OCI-LY7 (cell line): Measurements from ENCODE around the gene ZNF154. TPM values are rescaled to one million over a fixed set of nuclear protein-coding genes. Genes with fewer than 3 reads are reported as not detected.

Experiments
- BruUV-seq: library from RNA; stranded (reverse); fragments of 400-500 nt; replicated peaks from 2 replicates; lab custom pipeline; 2021; lab: Mats Ljungman, UMichigan
- CTCF ChIA-PET: fragments of 300-600 bp; sonication (Branson Sonifier 250); formaldehyde crosslinking; loops from one replicate; lab custom pipeline; 2022; ENCODE audit warnings: antibody characterized with exemption; ENCODE audit not compliant: unreplicated experiment; lab: Charles Lee
- POLR2A ChIA-PET: fragments of 300-600 bp; sonication (Branson Sonifier 250); formaldehyde crosslinking; loops from one replicate; lab custom pipeline; 2022; ENCODE audit warnings: antibody characterized with exemption; lab: Charles Lee
- DNase-seq: peaks from one replicate; pipeline ENCODE4 v3.0.0-alpha.2; 2015; ENCODE audit warnings: low spot score
- H2AFZ ChIP-seq: fragments of 200-600 bp; sonication (generic), shearing (Covaris generic); 2 replicates; pipeline ENCODE4 v1.6.1; 2014; ENCODE audit warnings: mild to moderate bottlenecking, antibody characterized with exemption, low read length, moderate library complexity
- H3K27ac ChIP-seq: fragments of 200-600 bp; sonication (generic); 2 replicates; pipeline ENCODE4 v1.5.1; 2014; ENCODE audit warnings: mixed run types, low read depth, mild to moderate bottlenecking, moderate library complexity, low read length, inconsistent platforms; ENCODE audit not compliant: poor library complexity, severe bottlenecking
- H3K36me3 ChIP-seq: fragments of 200-600 bp; sonication (generic); 2 replicates; pipeline ENCODE4 v1.6.1; 2014; ENCODE audit warnings: mild to moderate bottlenecking, antibody characterized with exemption, low read length, moderate library complexity, mixed read lengths; ENCODE audit not compliant: insufficient read depth
- H3K4me1 ChIP-seq: fragments of 200-600 bp; sonication (generic); 2 replicates; pipeline ENCODE4 v1.5.1; 2014; ENCODE audit warnings: mild to moderate bottlenecking, low read length; ENCODE audit not compliant: insufficient read depth, poor library complexity, severe bottlenecking
- H3K4me2 ChIP-seq: fragments of 200-600 bp; sonication (generic); 2 replicates; pipeline ENCODE4 v1.6.1; 2014; ENCODE audit warnings: mild to moderate bottlenecking, low read length
- H3K4me3 ChIP-seq: fragments of 200-600 bp; sonication (generic); 2 replicates; pipeline ENCODE4 v1.5.1; 2014; ENCODE audit warnings: mild to moderate bottlenecking, low read depth, low read length; ENCODE audit not compliant: poor library complexity, severe bottlenecking
- H3K79me2 ChIP-seq: fragments of 200-600 bp; sonication (generic); 2 replicates; pipeline ENCODE4 v1.6.1; 2016; ENCODE audit warnings: low read depth, mild to moderate bottlenecking, low read length, moderate library complexity, mixed read lengths; ENCODE audit not compliant: insufficient read depth
- H3K9me2 ChIP-seq: fragments of 200-600 bp; sonication (generic); 2 replicates; pipeline ENCODE4 v1.6.1; 2016; ENCODE audit warnings: mild to moderate bottlenecking, low read length, mixed read lengths; ENCODE audit not compliant: insufficient read depth
- H3K9me3 ChIP-seq: fragments of 200-600 bp; sonication (generic); 2 replicates; pipeline ENCODE4 v1.6.1; 2014; ENCODE audit warnings: mild to moderate bottlenecking, mixed run types, low read length, mixed read lengths
- H4K20me1 ChIP-seq: fragments of 200-600 bp; sonication (generic); 2 replicates; pipeline ENCODE4 v1.6.1; 2014; ENCODE audit warnings: mild to moderate bottlenecking, antibody characterized with exemption, low read length, moderate library complexity, mixed read lengths; ENCODE audit not compliant: insufficient read depth
- EZH2phosphoT487 ChIP-seq: fragments of 200-600 bp; sonication (generic); IDR thresholded peaks from 2 replicates; pipeline ENCODE4 v1.6.1; 2018; ENCODE audit warnings: low read depth, borderline replicate concordance, mild to moderate bottlenecking, mixed run types, antibody characterized with exemption, low read length, moderate library complexity, mixed read lengths
- intact Hi-C: fragments of 100-400 bp; cut with micrococcal nuclease; formaldehyde crosslinking; loops from one replicate; pipeline ENCODE4 v1.10.0; 2022; ENCODE audit not compliant: unreplicated experiment
- total RNA-seq, 2 experiments: library from RNA; depleted of rRNA in 1 of 2; stranded (reverse); fragments of >200 nt in 1 of 2; shearing (Covaris generic) in 1 of 2; gene quantifications; 2 replicates each; pipeline ENCODE4 v1.2.3, GENCODE V29; 2014 to 2022
- TF ChIP-seq, protein P1 (sequence below): fragments of 200-600 bp; sonication (generic); conservative IDR thresholded peaks from 2 replicates; pipeline ENCODE4 v1.5.1; 2014; ENCODE audit warnings: mild to moderate bottlenecking, antibody characterized with exemption, low read length, moderate library complexity, mixed read lengths

The ZNF154 gene
- total RNA-seq, 2 experiments from 2014 or later: not detected

DNA sequence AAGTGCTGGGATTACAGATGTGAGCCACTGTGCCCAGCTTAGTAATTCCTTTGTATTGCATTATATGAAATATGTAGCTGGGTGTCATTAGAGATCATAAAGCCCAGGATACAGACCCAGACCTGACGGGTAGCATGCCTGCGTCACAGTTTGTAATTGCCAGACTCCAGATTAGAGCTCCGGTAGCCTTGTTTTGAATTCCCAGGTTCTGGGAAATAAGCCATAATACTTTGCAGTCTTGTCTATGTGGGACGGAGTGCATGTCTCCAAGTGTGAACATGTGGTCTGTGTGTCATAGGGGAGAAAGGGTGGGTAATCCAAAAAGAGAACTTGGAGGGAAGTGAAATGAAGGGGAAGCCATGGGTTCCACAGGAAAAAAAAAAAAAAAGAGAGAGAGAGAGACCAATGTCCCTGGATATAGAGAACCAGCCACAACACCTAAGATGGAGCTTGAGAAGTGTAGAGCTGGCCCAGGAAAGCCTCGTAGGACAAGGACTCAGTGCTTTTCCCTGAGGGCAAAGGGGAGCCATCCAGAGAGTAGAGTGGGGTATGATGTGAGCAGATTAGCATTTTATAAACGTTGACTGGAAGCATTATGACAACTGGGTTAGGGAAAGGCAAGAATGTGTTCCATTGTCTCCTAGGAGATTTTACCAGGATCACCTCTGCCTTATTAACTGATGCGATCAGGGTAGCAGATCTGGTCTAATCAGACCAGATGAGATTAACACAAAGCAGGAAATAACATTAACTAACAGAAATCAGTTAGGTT, 37.7 kb downstream of the ZNF154 start:
- no peak for TF ChIP-seq EZH2phosphoT487
- Histone ChIP-seq H4K20me1 (no peaks in the 10 kb centered on the region), H3K9me2 (no peaks in the 10 kb centered on the region), H3K27ac (no peak overlapping the region), H3K36me3 (no peaks in the 10 kb centered on the region), H3K4me2 (no peak overlapping the region), H3K4me1 (no peaks in the 10 kb centered on the region), H3K4me3 (no peak overlapping the region), H2AFZ (no peak overlapping the region), H3K9me3 (0 out of 2 replicates have a peak, but pooled peaks cover 5% of the 10 kb centered on the region), H3K79me2 (no peaks in the 10 kb centered on the region)
- intact Hi-C loops: no loop called here
- ChIA-PET POLR2A (no interaction called here), CTCF (interaction anchor here (0.5 kb wide), 1 partner anchor 1401 kb away, joined by 8 read pairs; no protein-coding TSS in a partner anchor)
- DNase-seq: no peak
- no TSS peak for BruUV-seq

- no peaks in the 10 kb centered on the region for H3K9me2 ChIP-seq
- no peaks in the 10 kb centered on the region for H3K9me3 ChIP-seq
- no peaks in the 10 kb centered on the region for H3K4me1 ChIP-seq
- ChIA-PET CTCF (no interaction called here), POLR2A (no interaction called here)
- H3K4me2 ChIP-seq: no peak within 1 kb of the TSS
- intact Hi-C loops: no loop called here
- H3K36me3 ChIP-seq: no peaks in the 10 kb centered on the region
- H4K20me1 ChIP-seq: no peaks in the 10 kb centered on the region
- H2AFZ ChIP-seq: no peak within 1 kb of the TSS
- BruUV-seq: no TSS peak
- H3K27ac ChIP-seq: no peak within 1 kb of the TSS
- TF ChIP-seq EZH2phosphoT487: no peak
- TF ChIP-seq, protein P1, sequence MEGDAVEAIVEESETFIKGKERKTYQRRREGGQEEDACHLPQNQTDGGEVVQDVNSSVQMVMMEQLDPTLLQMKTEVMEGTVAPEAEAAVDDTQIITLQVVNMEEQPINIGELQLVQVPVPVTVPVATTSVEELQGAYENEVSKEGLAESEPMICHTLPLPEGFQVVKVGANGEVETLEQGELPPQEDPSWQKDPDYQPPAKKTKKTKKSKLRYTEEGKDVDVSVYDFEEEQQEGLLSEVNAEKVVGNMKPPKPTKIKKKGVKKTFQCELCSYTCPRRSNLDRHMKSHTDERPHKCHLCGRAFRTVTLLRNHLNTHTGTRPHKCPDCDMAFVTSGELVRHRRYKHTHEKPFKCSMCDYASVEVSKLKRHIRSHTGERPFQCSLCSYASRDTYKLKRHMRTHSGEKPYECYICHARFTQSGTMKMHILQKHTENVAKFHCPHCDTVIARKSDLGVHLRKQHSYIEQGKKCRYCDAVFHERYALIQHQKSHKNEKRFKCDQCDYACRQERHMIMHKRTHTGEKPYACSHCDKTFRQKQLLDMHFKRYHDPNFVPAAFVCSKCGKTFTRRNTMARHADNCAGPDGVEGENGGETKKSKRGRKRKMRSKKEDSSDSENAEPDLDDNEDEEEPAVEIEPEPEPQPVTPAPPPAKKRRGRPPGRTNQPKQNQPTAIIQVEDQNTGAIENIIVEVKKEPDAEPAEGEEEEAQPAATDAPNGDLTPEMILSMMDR: no peak
- no peaks in the 10 kb centered on the region for H3K79me2 ChIP-seq
- H3K4me3 ChIP-seq: no peak within 1 kb of the TSS
- DNase-seq: no peak
Observed at GRCh38 chr19:57668635-57669034, 40.4 kb downstream of the ZNF154 start, which contains the start of gene ZSCAN4. TSS of gene ZSCAN4 (plus strand) at chr19:57668935. CDS start at chr19:57676146, 7,211 bp downstream.

GRCh38 chr19:57667228-57667627, 41.8 kb downstream of the ZNF154 start:
- H3K9me2 ChIP-seq: no peaks in the 10 kb centered on the region
- H3K4me1 ChIP-seq: no peaks in the 10 kb centered on the region
- BruUV-seq: no TSS peak
- H3K4me2 ChIP-seq: no peak overlapping the region
- CTCF ChIA-PET: no interaction called here
- no peak for DNase-seq
- intact Hi-C loops: no loop called here
- no peaks in the 10 kb centered on the region for H3K36me3 ChIP-seq
- TF ChIP-seq EZH2phosphoT487: no peak
- TF ChIP-seq, protein P1: no peak
- no peaks in the 10 kb centered on the region for H4K20me1 ChIP-seq
- no peak overlapping the region for H2AFZ ChIP-seq
- POLR2A ChIA-PET: no interaction called here
- H3K4me3 ChIP-seq: no peak overlapping the region
- no peak overlapping the region for H3K27ac ChIP-seq
- H3K9me3 ChIP-seq: no peaks in the 10 kb centered on the region
- H3K79me2 ChIP-seq: no peaks in the 10 kb centered on the region
